ENCODE data around the gene ECSIT. TPM values are rescaled to one million over a fixed set of nuclear protein-coding genes. Genes with fewer than 3 reads are reported as not detected.

ECSIT gene
- total RNA-seq, 6 experiments from 2014 or later, result 17.5 to 24.9 (median 19.9) TPM

GRCh38 chr19:11495481-11495880 lies 33.5 kb downstream of the ECSIT start:
- peaks cover 8% of the 10 kb centered on the region for H3K4me1 Mint-ChIP-seq (ENCODE audit: low read depth)
- H3K27me3 Mint-ChIP-seq (ENCODE audit: insufficient read depth), result peaks cover 2% of the 10 kb centered on the region; the same call in 1 of the 2 replicates
- H3K4me3 Mint-ChIP-seq, result no peak overlapping the region
- H3K27ac Mint-ChIP-seq, result no peak overlapping the region
- H3K9me3 Mint-ChIP-seq, result no peaks in the 10 kb centered on the region
- no peak for DNase-seq
- TF ChIP-seq CTCF (IDR thresholded peaks at IDR 0.05), result no peak
- H3K36me3 Mint-ChIP-seq (ENCODE audit: low read depth), result peaks cover 6% of the 10 kb centered on the region; the same call in 1 of the 2 replicates

GRCh38 chr19:11494634-11495285 lies 34.2 kb downstream of the ECSIT start:
- Mint-ChIP-seq H3K4me1 (ENCODE audit: low read depth) (peaks cover 8% of the 10 kb centered on the region), H3K9me3 (no peaks in the 10 kb centered on the region), H3K27ac (no peak overlapping the region), H3K27me3 (ENCODE audit: insufficient read depth) (peaks cover 2% of the 10 kb centered on the region; the same call in 1 of the 2 replicates), H3K36me3 (ENCODE audit: low read depth) (peaks cover 6% of the 10 kb centered on the region; the same call in 1 of the 2 replicates), H3K4me3 (no peak overlapping the region)
- DNase-seq, result no peak
- TF ChIP-seq CTCF (IDR thresholded peaks at IDR 0.05), result no peak

GRCh38 chr19:11489378-11489777 lies 39.6 kb downstream of the ECSIT start:
- Mint-ChIP-seq H3K27me3 (ENCODE audit: insufficient read depth) (peaks cover 2% of the 10 kb centered on the region), H3K4me1 (ENCODE audit: low read depth) (no peaks in the 10 kb centered on the region), H3K9me3 (no peaks in the 10 kb centered on the region), H3K27ac (no peak overlapping the region), H3K36me3 (ENCODE audit: low read depth) (0 out of 2 replicates have a peak, but pooled peaks cover 6% of the 10 kb centered on the region), H3K4me3 (no peak overlapping the region)
- TF ChIP-seq CTCF (IDR thresholded peaks at IDR 0.05), result no peak
- no peak for DNase-seq

GRCh38 chr19:11486661-11487503 lies 42.1 kb downstream of the ECSIT start:
- TF ChIP-seq CTCF (IDR thresholded peaks at IDR 0.05), result no peak
- Mint-ChIP-seq H3K27me3 (ENCODE audit: insufficient read depth) (peaks cover 3% of the 10 kb centered on the region), H3K27ac (no peak overlapping the region), H3K36me3 (ENCODE audit: low read depth) (0 out of 2 replicates have a peak, but pooled peaks cover 6% of the 10 kb centered on the region), H3K4me3 (no peak overlapping the region), H3K9me3 (no peaks in the 10 kb centered on the region), H3K4me1 (ENCODE audit: low read depth) (no peaks in the 10 kb centered on the region)
- no peak for DNase-seq

- Mint-ChIP-seq H3K9me3 (no peaks in the 10 kb centered on the region), H3K27me3 (ENCODE audit: insufficient read depth) (peaks cover 4% of the 10 kb centered on the region), H3K36me3 (ENCODE audit: low read depth) (no peaks in the 10 kb centered on the region), H3K4me1 (ENCODE audit: low read depth) (no peaks in the 10 kb centered on the region), H3K4me3 (no peak overlapping the region), H3K27ac (no peak overlapping the region)
- DNase-seq, result no peak
- no peak for TF ChIP-seq CTCF (IDR thresholded peaks at IDR 0.05)
Measured at GRCh38 chr19:11485245-11485837, 43.6 kb downstream of the ECSIT start.

All from HFFc6 (cell line).